Fibroblast of mammary gland (primary cell): Measurements from ENCODE around the gene PLPPR1.

Experiments used
- DNase-seq: peaks from one replicate; pipeline ENCODE4 v3.0.0-alpha.2; 2010; ENCODE audit warnings: low read depth
- H3K4me3 ChIP-seq: 2 replicates; pipeline ENCODE4 v1.5.1; 2011; ENCODE audit warnings: low read depth, mild to moderate bottlenecking, low read length, moderate library complexity; ENCODE audit not compliant: control insufficient read depth
- CTCF ChIP-seq: conservative IDR thresholded peaks from 2 replicates; pipeline ENCODE4 v1.5.1; 2011; ENCODE audit warnings: low read depth, low read length, inconsistent platforms; ENCODE audit not compliant: control insufficient read depth, insufficient read depth

Gene PLPPR1

GRCh38 chr9:101352892-101353463 lies 324.5 kb downstream of the PLPPR1 start:
- no peak overlapping the region for H3K4me3 ChIP-seq
- DNase-seq, result no peak
- no peak for TF ChIP-seq CTCF

GRCh38 chr9:101353683-101354082 lies 325.2 kb downstream of the PLPPR1 start:
- TF ChIP-seq CTCF, result no peak
- H3K4me3 ChIP-seq, result no peak overlapping the region
- DNase-seq, result no peak

- no peak overlapping the region for H3K4me3 ChIP-seq
- TF ChIP-seq CTCF, result no peak
- DNase-seq, result no peak
Measured at GRCh38 chr9:101354143-101354764, 325.7 kb downstream of the PLPPR1 start.

GRCh38 chr9:101354765-101355708 lies 326.5 kb downstream of the PLPPR1 start:
- TF ChIP-seq CTCF, result no peak

GRCh38 chr9:101356619-101357018 lies 328.1 kb downstream of the PLPPR1 start:
- no peak for DNase-seq
- TF ChIP-seq CTCF, result no peak
- H3K4me3 ChIP-seq, result no peak overlapping the region

More at GRCh38 chr9:101354765-101355708, 326.5 kb downstream of the PLPPR1 start:
- no peak for DNase-seq
- no peak overlapping the region for H3K4me3 ChIP-seq

GRCh38 chr9:101359679-101360078 lies 331.2 kb downstream of the PLPPR1 start:
- no peak for DNase-seq
- H3K4me3 ChIP-seq, result no peak overlapping the region
- TF ChIP-seq CTCF, result no peak
